NCI-H446 treated with DMSO at 0.1 percent for 48 hours (cell line): ENCODE data around the gene VCY.
"Not testable (repeated sequence)": the region's sequence is repeated elsewhere in the genome, so short reads cannot be mapped to it uniquely, and the experiment has no call there.

Source experiments
- DNase-seq: peaks from one replicate; lab custom pipeline; 2025; lab: John Stamatoyannopoulos, UW

VCY gene

DNA sequence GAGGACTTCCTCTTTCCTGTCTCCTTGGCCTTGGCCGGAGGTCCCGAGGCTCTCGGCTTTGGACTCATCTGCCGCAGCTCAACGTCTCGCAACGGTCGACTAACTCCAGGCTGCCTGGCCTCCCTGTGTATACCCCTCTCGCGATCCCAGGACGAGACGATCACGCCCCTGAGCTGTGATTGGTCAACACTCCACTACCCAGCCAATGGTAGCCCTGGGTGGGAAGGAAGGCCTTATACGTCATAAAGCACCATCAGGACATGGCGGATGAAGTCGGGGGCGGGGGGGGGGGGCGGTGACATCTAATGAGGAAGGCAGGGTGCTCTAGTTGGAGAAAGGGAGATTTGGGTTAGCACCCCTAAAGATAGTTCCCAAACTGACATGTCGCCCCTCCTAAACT lies at the start of gene VCY:
Gene VCY (minus strand): TSS at position 101 of the 400 bp plus-strand sequence. CDS start 33 bp downstream, at position 68.
- DNase-seq = not testable (repeated sequence)

DNA sequence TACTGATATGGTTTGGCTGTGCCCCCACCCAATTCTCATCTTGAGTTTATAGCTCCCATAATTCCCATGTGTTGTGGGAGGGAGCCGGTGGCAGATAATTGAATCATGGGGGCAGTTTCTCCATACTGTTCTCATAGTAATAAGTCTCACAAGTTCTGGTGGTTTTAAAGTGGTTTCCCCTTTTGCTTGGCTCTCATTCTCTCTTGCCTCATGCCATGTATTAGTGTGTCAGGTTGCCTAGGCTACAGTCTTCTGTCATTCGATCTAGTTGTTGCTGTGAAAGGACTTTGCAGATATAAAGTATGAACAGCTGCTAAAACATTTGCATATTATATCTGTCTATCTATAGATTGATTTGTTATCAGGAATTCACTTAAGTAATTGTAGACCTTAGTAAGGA lies 44.1 kb upstream of the VCY start:
- DNase-seq = not testable (repeated sequence)

DNA sequence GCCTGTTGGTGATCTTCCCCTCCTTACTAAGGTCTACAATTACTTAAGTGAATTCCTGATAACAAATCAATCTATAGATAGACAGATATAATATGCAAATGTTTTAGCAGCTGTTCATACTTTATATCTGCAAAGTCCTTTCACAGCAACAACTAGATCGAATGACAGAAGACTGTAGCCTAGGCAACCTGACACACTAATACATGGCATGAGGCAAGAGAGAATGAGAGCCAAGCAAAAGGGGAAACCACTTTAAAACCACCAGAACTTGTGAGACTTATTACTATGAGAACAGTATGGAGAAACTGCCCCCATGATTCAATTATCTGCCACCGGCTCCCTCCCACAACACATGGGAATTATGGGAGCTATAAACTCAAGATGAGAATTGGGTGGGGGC lies 25.6 kb upstream of the VCY start:
- DNase-seq = not testable (repeated sequence)

GRCh38 chrY:13942406-13942805 lies 43.9 kb downstream of the VCY start:
- DNase-seq = not testable (repeated sequence)
